Measurements from ENCODE around the gene NHSL2. TPM values are rescaled to one million over a fixed set of nuclear protein-coding genes. Genes with fewer than 3 reads are reported as not detected.

NHSL2 gene
- polyA plus RNA-seq, 1 donor = 8.2 TPM

GRCh38 chrX:72020788-72021187 is 110.1 kb downstream of the NHSL2 start:
- DNase-seq = no peak

- DNase-seq = no peak
Observed at GRCh38 chrX:72021975-72022374, 111.3 kb downstream of the NHSL2 start.

- DNase-seq = no peak
Observed at GRCh38 chrX:72023071-72023470, 112.4 kb downstream of the NHSL2 start.

GRCh38 chrX:72025236-72025770 is 114.7 kb downstream of the NHSL2 start:
- DNase-seq = no peak

- DNase-seq = no peak
Observed at GRCh38 chrX:72026341-72027023, 115.8 kb downstream of the NHSL2 start.

- no peak for DNase-seq
Observed at GRCh38 chrX:72027024-72027913, 116.6 kb downstream of the NHSL2 start.

- DNase-seq = no peak
Observed at GRCh38 chrX:72027914-72028307, 117.3 kb downstream of the NHSL2 start.

- DNase-seq = no peak
Observed at GRCh38 chrX:72028701-72029470, 118.2 kb downstream of the NHSL2 start.

GRCh38 chrX:72029483-72030411 is 119.1 kb downstream of the NHSL2 start:
- no peak for DNase-seq

- DNase-seq = no peak
Observed at GRCh38 chrX:72030431-72030830, 119.8 kb downstream of the NHSL2 start.

- no peak for DNase-seq
Observed at GRCh38 chrX:72031118-72031517, 120.5 kb downstream of the NHSL2 start.

GRCh38 chrX:72031634-72032033 is 121.0 kb downstream of the NHSL2 start:
- DNase-seq = no peak

GRCh38 chrX:72037601-72038000 is 127.0 kb downstream of the NHSL2 start:
- DNase-seq = no peak

GRCh38 chrX:72038016-72038415 is 127.4 kb downstream of the NHSL2 start:
- DNase-seq = no peak

GRCh38 chrX:72038868-72039267 is 128.2 kb downstream of the NHSL2 start:
- no peak for DNase-seq

GRCh38 chrX:72040506-72040905 is 129.9 kb downstream of the NHSL2 start:
- DNase-seq = no peak

GRCh38 chrX:72041176-72041575 is 130.5 kb downstream of the NHSL2 start:
- DNase-seq = no peak

GRCh38 chrX:72041871-72042851 is 131.5 kb downstream of the NHSL2 start:
- DNase-seq = no peak

GRCh38 chrX:72042852-72043248 is 132.2 kb downstream of the NHSL2 start:
- no peak for DNase-seq

GRCh38 chrX:72043636-72044035 is 133.0 kb downstream of the NHSL2 start:
- no peak for DNase-seq
